IgD-negative memory B cell (primary cell): ENCODE data around the gene RAB8B. TPM values are rescaled to one million over a fixed set of nuclear protein-coding genes. Genes with fewer than 3 reads are reported as not detected.

Experiments
- H3K27ac Mint-ChIP-seq, 3 donors: one replicate each; pipeline ENCODE4 v1.8.0; 2020 to 2022; ENCODE audit warnings: mild to moderate bottlenecking in 3 of 3, mixed read lengths in 3 of 3, moderate library complexity in 1 of 3
- H3K27me3 Mint-ChIP-seq: one replicate; pipeline ENCODE4 v1.8.0; 2021; ENCODE audit warnings: mixed read lengths
- H3K36me3 Mint-ChIP-seq: one replicate; pipeline ENCODE4 v1.8.0; 2020; ENCODE audit warnings: mild to moderate bottlenecking, mixed read lengths
- H3K4me1 Mint-ChIP-seq, 3 donors: one replicate each; pipeline ENCODE4 v1.8.0; 2020 to 2022; ENCODE audit warnings: mixed read lengths in 3 of 3, mild to moderate bottlenecking in 1 of 3
- H3K4me3 Mint-ChIP-seq, 4 donors: one replicate each; pipeline ENCODE4 v1.8.0; 2020 to 2022; ENCODE audit warnings: mild to moderate bottlenecking in 4 of 4, mixed read lengths in 4 of 4, moderate library complexity in 3 of 4
- H3K9me3 Mint-ChIP-seq, 3 donors: one replicate each; pipeline ENCODE4 v1.8.0; 2020 to 2021; ENCODE audit warnings: mixed read lengths in 3 of 3, mild to moderate bottlenecking in 1 of 3
- polyA plus RNA-seq: library from polyadenylated mRNA; unstranded; fragments of 300-500 nt; fragmentation: Illumina TruSeq; gene quantifications from one replicate; pipeline ENCODE4 v1.2.3, GENCODE V29; 2021

The RAB8B gene
- 57.6 TPM for polyA plus RNA-seq

- Mint-ChIP-seq H3K4me1 (peaks cover 39 to 44% (median 39%) of the 10 kb centered on the region in 3 donors), H3K4me3 (peak within 1 kb of the TSS; percentile 91 to 99 (median 98)), H3K27ac (peak within 1 kb of the TSS; percentile 85 to 98 (median 94)), H3K9me3 (no peaks in the 10 kb centered on the region), H3K36me3 (peaks cover 2% of the 10 kb centered on the region), H3K27me3 (no peaks in the 10 kb centered on the region)
Observed at GRCh38 chr15:63188926-63189871, at the start of gene RAB8B. RAB8B (plus strand) TSS chr15:63189606; CDS start chr15:63189625, 19 bp downstream.

DNA sequence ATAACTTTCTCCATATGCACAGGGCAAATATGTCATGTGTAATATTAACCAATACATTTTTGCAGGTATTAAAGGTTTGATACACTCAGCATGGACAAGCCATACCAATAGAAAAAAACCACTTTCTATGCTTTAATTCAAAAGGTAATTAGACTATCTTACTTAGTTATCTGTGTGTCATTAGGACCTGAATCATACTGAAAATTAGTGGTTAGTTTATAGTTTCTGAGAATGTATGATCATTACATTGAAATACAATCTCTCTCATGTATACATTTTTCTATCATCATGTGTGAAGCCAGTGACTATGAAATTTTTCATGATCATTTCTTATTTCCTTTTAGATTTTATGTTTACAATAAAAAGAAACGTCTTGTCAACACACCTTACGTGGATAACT, 48.5 kb upstream of the RAB8B start:
- no peak overlapping the region for H3K27ac Mint-ChIP-seq
- H3K27me3 Mint-ChIP-seq: no peaks in the 10 kb centered on the region
- peaks cover 12% of the 10 kb centered on the region for H3K36me3 Mint-ChIP-seq
- peaks cover 0 to 4% (median 3%) of the 10 kb centered on the region in 3 donors for H3K4me1 Mint-ChIP-seq
- H3K9me3 Mint-ChIP-seq: no peaks in the 10 kb centered on the region
- no peak overlapping the region for H3K4me3 Mint-ChIP-seq

- H3K27me3 Mint-ChIP-seq: no peaks in the 10 kb centered on the region
- H3K27ac Mint-ChIP-seq: peak overlapping the region in 1 of 3 donors; percentile 47
- H3K9me3 Mint-ChIP-seq: no peaks in the 10 kb centered on the region
- H3K4me3 Mint-ChIP-seq: no peak overlapping the region
- peaks cover 0 to 3% (median 0%) of the 10 kb centered on the region in 3 donors for H3K4me1 Mint-ChIP-seq
- H3K36me3 Mint-ChIP-seq: peaks cover 12% of the 10 kb centered on the region
Observed at GRCh38 chr15:63145426-63145825, 44.0 kb upstream of the RAB8B start.

DNA sequence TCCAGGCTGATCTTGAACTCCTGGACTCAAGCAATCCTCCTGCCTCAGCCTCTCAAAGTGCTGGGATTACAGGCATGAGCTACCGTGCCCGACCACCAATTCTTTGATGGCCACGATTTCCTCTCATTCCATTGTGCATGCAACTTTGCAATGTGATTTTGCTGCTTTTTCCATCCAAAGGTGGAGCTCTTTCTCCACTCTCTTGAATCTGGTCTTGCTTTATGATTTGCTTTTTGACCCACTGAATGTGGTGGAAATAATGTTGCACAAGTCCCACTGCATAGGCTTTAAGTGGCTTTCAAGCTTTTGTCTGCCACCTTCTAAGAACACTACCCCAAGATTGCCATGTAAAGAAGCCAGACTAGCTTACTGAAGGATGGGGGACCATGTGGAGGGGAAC, 42.7 kb upstream of the RAB8B start:
- H3K9me3 Mint-ChIP-seq: no peaks in the 10 kb centered on the region
- no peak overlapping the region for H3K27ac Mint-ChIP-seq

DNA sequence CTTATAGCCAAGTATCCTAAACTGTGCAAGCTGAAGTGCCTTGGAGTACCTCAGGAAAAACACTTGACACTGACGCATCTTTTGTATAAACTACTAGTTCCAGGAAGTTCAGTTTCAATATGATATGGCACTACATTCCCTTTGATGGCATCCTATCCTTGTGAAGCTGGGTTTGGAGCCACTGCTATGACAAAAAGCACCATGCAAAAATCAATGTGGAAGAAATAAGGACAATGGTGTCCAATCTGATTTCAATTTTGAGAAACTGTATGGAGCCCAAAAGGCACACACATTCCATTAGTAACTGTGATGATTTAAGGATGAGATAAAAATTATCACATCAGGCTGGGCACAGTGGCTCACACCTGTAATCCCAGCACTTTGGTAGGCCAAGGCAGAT, 37.7 kb upstream of the RAB8B start:
- Mint-ChIP-seq H3K4me3 (no peak overlapping the region), H3K27me3 (no peaks in the 10 kb centered on the region), H3K4me1 (peaks cover 8 to 12% (median 11%) of the 10 kb centered on the region in 3 donors), H3K36me3 (peaks cover 4% of the 10 kb centered on the region), H3K9me3 (no peaks in the 10 kb centered on the region), H3K27ac (no peak overlapping the region)

More for the DNA sequence above, 42.7 kb upstream of the RAB8B start:
- Mint-ChIP-seq H3K4me1 (peaks cover 0 to 3% (median 0%) of the 10 kb centered on the region in 3 donors), H3K4me3 (no peak overlapping the region), H3K36me3 (peaks cover 12% of the 10 kb centered on the region), H3K27me3 (no peaks in the 10 kb centered on the region)

GRCh38 chr15:63155486-63155885, 33.9 kb upstream of the RAB8B start:
- H3K4me1 Mint-ChIP-seq: peaks cover 11 to 20% (median 14%) of the 10 kb centered on the region in 3 donors
- H3K27me3 Mint-ChIP-seq: no peaks in the 10 kb centered on the region
- H3K27ac Mint-ChIP-seq: no peak overlapping the region
- H3K9me3 Mint-ChIP-seq: no peaks in the 10 kb centered on the region
- H3K4me3 Mint-ChIP-seq: peak overlapping the region in 3 of 4 donors; percentile 58 to 100 (median 78)
- peaks cover 4% of the 10 kb centered on the region for H3K36me3 Mint-ChIP-seq

GRCh38 chr15:63156086-63156710, 33.2 kb upstream of the RAB8B start:
- peak overlapping the region; percentile 100 for H3K4me3 Mint-ChIP-seq
- H3K4me1 Mint-ChIP-seq: peaks cover 11 to 20% (median 14%) of the 10 kb centered on the region in 3 donors
- H3K36me3 Mint-ChIP-seq: peaks cover 4% of the 10 kb centered on the region
- no peaks in the 10 kb centered on the region for H3K9me3 Mint-ChIP-seq
- peak overlapping the region; percentile 95 to 98 (median 96) for H3K27ac Mint-ChIP-seq
- no peaks in the 10 kb centered on the region for H3K27me3 Mint-ChIP-seq

- Mint-ChIP-seq H3K27ac (peak overlapping the region; percentile 95 to 98 (median 96)), H3K9me3 (no peaks in the 10 kb centered on the region), H3K36me3 (peaks cover 4% of the 10 kb centered on the region), H3K4me1 (peaks cover 11 to 20% (median 14%) of the 10 kb centered on the region in 3 donors), H3K27me3 (no peaks in the 10 kb centered on the region), H3K4me3 (peak overlapping the region; percentile 100)
Observed at GRCh38 chr15:63156755-63157117, 32.7 kb upstream of the RAB8B start.

- no peaks in the 10 kb centered on the region for H3K9me3 Mint-ChIP-seq
Observed at GRCh38 chr15:63157118-63157843, 32.1 kb upstream of the RAB8B start, which contains the start of gene RPS27L. RPS27L (minus strand) TSS chr15:63157477; CDS start chr15:63157405, 72 bp downstream.

DNA sequence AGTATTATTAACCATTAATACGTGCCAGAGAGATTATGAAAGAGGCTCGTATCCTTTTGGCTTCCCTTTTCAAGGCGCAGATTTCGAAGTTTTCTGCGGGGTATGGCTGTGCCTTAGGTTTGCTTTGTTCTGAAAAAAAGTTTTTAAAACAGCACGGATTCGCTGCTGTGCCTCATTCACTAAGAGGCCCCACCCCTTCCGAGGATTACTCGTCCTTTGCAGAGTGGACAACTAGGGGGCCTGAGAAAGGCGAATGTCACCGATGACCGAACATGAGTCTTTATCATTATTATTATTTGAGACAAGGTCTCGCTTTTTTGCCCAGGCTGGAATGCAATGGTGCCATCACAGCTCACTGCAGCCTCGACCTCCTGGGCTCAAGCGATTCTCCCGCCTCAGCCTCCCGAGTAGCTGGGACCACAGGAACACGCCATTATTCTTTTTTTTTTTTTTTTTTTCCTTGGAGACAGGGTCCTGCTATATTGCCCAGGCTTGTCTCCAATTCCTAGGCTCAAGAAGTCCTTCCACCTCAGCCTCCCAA, 31.4 kb upstream of the RAB8B start:
- Mint-ChIP-seq H3K27me3 (no peaks in the 10 kb centered on the region), H3K27ac (peak overlapping the region; percentile 69 to 95 (median 92)), H3K9me3 (no peaks in the 10 kb centered on the region), H3K36me3 (peaks cover 4% of the 10 kb centered on the region), H3K4me3 (peak overlapping the region; percentile 86 to 100 (median 98)), H3K4me1 (peaks cover 12 to 20% (median 14%) of the 10 kb centered on the region in 3 donors)

More at GRCh38 chr15:63157118-63157843, 32.1 kb upstream of the RAB8B start, which contains the start of gene RPS27L:
- Mint-ChIP-seq H3K36me3 (peaks cover 4% of the 10 kb centered on the region), H3K27ac (peak within 1 kb of the TSS; percentile 95 to 98 (median 96)), H3K4me3 (peak within 1 kb of the TSS; percentile 100), H3K4me1 (peaks cover 11 to 20% (median 14%) of the 10 kb centered on the region in 3 donors), H3K27me3 (no peaks in the 10 kb centered on the region)

DNA sequence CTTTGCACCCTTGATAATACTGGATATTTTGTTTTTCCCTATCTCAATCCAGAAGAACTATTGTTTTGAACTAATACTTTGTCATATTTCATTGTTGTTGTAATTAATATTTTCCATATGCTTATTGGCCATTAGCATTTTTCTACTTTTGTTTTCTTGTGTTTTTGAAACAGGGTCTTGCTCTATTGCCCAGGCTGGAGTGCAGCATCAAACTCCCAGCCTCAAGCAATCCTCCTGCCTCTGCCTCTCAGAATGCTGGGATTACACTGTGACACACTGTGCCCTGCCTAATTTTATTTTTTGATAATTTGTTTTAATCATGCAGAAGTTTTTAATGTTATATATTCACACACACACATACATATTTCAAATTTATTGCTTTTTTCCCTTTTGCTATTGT, 28.8 kb upstream of the RAB8B start:
- H3K36me3 Mint-ChIP-seq: peaks cover 2% of the 10 kb centered on the region
- H3K4me1 Mint-ChIP-seq: peaks cover 9 to 23% (median 12%) of the 10 kb centered on the region in 3 donors
- no peaks in the 10 kb centered on the region for H3K9me3 Mint-ChIP-seq
- no peaks in the 10 kb centered on the region for H3K27me3 Mint-ChIP-seq
- H3K27ac Mint-ChIP-seq: no peak overlapping the region
- peak overlapping the region in 1 of 4 donors; percentile 81 for H3K4me3 Mint-ChIP-seq

DNA sequence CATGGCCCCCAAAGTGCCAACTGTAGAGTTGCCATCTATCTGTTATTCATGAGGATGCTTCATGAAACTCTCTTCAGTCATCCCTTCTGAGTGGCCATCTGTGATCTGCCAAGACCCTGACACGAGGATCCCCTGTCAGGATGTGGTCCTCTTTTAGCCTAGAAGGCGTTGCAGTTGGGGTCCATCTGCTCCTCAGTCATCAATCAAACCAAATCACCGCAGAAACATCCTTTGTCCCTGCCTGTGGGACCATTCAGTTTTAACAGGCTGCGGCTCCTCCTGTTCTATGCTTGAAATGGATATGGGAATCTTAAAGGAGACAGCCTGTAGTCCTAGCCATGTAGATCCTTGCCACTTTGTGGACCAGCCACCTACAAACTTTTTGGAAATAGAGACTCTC, 26.2 kb upstream of the RAB8B start:
- Mint-ChIP-seq H3K4me1 (peaks cover 2 to 5% (median 3%) of the 10 kb centered on the region in 3 donors), H3K27me3 (no peaks in the 10 kb centered on the region), H3K9me3 (no peaks in the 10 kb centered on the region), H3K36me3 (no peaks in the 10 kb centered on the region), H3K4me3 (peak overlapping the region in 3 of 4 donors; percentile 25 to 60 (median 57)), H3K27ac (peak overlapping the region in 1 of 3 donors; percentile 20)

DNA sequence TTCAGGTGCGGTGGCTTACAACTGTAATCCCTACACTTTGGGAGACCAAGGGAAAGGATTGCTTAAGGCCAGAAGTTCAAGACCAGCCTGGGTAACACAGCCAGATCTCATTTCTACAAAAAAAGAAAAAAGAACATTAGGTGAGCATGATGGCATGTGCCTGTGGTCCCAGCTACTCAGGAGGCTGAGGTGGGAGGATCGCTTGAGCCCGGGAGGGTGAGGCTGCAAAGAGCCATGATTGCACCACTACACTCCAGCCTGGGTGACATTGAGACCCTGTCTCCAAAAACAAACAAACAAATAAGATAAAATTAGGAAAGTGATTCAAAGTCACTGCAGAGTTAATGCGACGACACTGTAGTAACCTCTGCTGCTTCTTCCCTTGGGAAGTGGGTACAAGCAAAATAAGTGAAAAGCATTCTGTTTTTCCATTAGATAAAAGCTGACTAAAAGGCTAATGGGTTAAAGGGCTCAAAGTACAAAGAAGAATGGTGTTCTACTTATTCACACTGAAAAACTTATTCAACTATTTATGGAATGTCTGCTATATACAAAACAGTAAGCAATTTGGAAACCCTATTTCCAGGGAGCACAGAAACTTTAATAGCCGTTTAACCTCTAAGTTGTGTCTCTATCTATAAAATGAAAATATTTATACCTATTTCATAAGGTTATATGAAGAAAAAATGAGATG, 24.1 kb upstream of the RAB8B start:
- no peaks in the 10 kb centered on the region for H3K27me3 Mint-ChIP-seq
- H3K27ac Mint-ChIP-seq: no peak overlapping the region
- no peaks in the 10 kb centered on the region for H3K9me3 Mint-ChIP-seq
- H3K4me3 Mint-ChIP-seq: no peak overlapping the region
- no peaks in the 10 kb centered on the region for H3K36me3 Mint-ChIP-seq
- H3K4me1 Mint-ChIP-seq: peaks cover 2 to 3% (median 3%) of the 10 kb centered on the region in 3 donors

DNA sequence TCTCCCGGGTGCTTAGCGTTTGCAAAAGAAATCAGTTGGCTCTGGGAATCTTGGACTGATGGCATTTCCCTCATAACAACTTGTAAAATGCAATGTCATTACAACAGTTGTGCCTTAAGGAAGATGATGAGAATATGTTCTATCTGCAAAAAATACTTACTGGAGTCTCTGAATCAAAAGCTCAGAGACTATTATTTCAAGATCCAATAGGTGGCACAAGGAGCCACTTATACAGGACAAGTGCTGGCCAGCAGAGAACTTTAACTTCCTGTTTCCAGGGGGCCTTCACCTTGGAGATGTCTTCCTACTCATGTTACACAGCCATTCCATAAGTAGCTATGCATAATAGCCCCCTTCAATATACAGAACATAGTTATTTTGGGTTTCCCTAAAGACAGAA, 23.2 kb upstream of the RAB8B start:
- Mint-ChIP-seq H3K27ac (no peak overlapping the region), H3K27me3 (no peaks in the 10 kb centered on the region), H3K4me1 (peaks cover 2 to 3% (median 3%) of the 10 kb centered on the region in 3 donors), H3K9me3 (no peaks in the 10 kb centered on the region), H3K4me3 (peak overlapping the region in 1 of 4 donors; percentile 15), H3K36me3 (no peaks in the 10 kb centered on the region)
